RWPE2 (cell line): Measurements from ENCODE around the gene SPON2.

Experiments
- ATAC-seq: fragments of 200-7000 bp; cut with Tn5 transposase; 3 replicates; pipeline ENCODE4 v1.9.1; 2021; ENCODE audit warnings: low read depth
- DNase-seq: peaks from one replicate; pipeline ENCODE4 v3.0.0-alpha.2; 2020; ENCODE audit warnings: low spot score
- H3K27ac ChIP-seq: fragments of 450-650 bp; 2 replicates; pipeline ENCODE4 v1.5.1; 2017; ENCODE audit warnings: mild to moderate bottlenecking; ENCODE audit not compliant: poor library complexity, severe bottlenecking
- H3K27me3 ChIP-seq: fragments of 250-450 bp; sonication (Bioruptor Pico); 2 replicates; pipeline ENCODE4 v1.5.1; 2021; ENCODE audit warnings: mild to moderate bottlenecking, moderate library complexity; ENCODE audit not compliant: insufficient read depth, poor library complexity, severe bottlenecking
- H3K36me3 ChIP-seq: fragments of 250-450 bp; sonication (Bioruptor Pico); 2 replicates; pipeline ENCODE4 v1.5.1; 2020; ENCODE audit warnings: low read depth, mild to moderate bottlenecking, moderate library complexity
- H3K4me1 ChIP-seq: fragments of 250-450 bp; sonication (Bioruptor Pico); 2 replicates; pipeline ENCODE4 v1.5.1; 2021; ENCODE audit warnings: mild to moderate bottlenecking, moderate library complexity; ENCODE audit not compliant: insufficient read depth, poor library complexity, severe bottlenecking
- H3K4me3 ChIP-seq: fragments of 250-450 bp; sonication (Bioruptor Pico); 2 replicates; pipeline ENCODE4 v1.5.1; 2021; ENCODE audit warnings: mild to moderate bottlenecking, moderate library complexity; ENCODE audit not compliant: severe bottlenecking
- H3K9me3 ChIP-seq: fragments of 250-450 bp; sonication (Bioruptor Pico); 2 replicates; pipeline ENCODE4 v1.5.1; 2021; ENCODE audit warnings: mild to moderate bottlenecking, moderate library complexity; ENCODE audit not compliant: severe bottlenecking
- CTCF ChIP-seq: fragments of 450-650 bp; IDR thresholded peaks from one replicate; pipeline ENCODE4 v1.5.1; 2017; ENCODE audit warnings: mild to moderate bottlenecking, moderate library complexity; ENCODE audit not compliant: poor library complexity, severe bottlenecking

The SPON2 gene

GRCh38 chr4:1211891-1212545 is 39.6 kb upstream of the SPON2 start:
- Histone ChIP-seq H3K27me3 (no peaks in the 10 kb centered on the region), H3K27ac (no peak overlapping the region), H3K4me1 (no peaks in the 10 kb centered on the region), H3K4me3 (no peak overlapping the region), H3K36me3 (peaks cover 54% of the 10 kb centered on the region), H3K9me3 (no peaks in the 10 kb centered on the region)
- ATAC-seq (no peak), DNase-seq (peak; percentile 59)
- TF ChIP-seq CTCF = no peak

- no peaks in the 10 kb centered on the region for H3K27me3 ChIP-seq
- ATAC-seq = no peak
Measured at GRCh38 chr4:1211371-1211770, 39.0 kb upstream of the SPON2 start.

GRCh38 chr4:1210971-1211370 is 38.6 kb upstream of the SPON2 start:
- Histone ChIP-seq H3K27me3 (no peaks in the 10 kb centered on the region), H3K4me1 (no peaks in the 10 kb centered on the region), H3K27ac (no peak overlapping the region), H3K4me3 (no peak overlapping the region), H3K36me3 (peaks cover 44% of the 10 kb centered on the region), H3K9me3 (no peaks in the 10 kb centered on the region)
- DNase-seq (peak; percentile 58), ATAC-seq (no peak)
- TF ChIP-seq CTCF = no peak

More at GRCh38 chr4:1211371-1211770, 39.0 kb upstream of the SPON2 start:
- no peaks in the 10 kb centered on the region for H3K4me1 ChIP-seq
- no peak overlapping the region for H3K4me3 ChIP-seq
- peaks cover 48% of the 10 kb centered on the region for H3K36me3 ChIP-seq
- H3K27ac ChIP-seq = no peak overlapping the region
- no peaks in the 10 kb centered on the region for H3K9me3 ChIP-seq
- DNase-seq = peak; percentile 46
- no peak for TF ChIP-seq CTCF

- no peak overlapping the region for H3K27ac ChIP-seq
- ATAC-seq (no peak), DNase-seq (peak; percentile 51)
- no peaks in the 10 kb centered on the region for H3K27me3 ChIP-seq
- peaks cover 38% of the 10 kb centered on the region for H3K36me3 ChIP-seq
- no peak overlapping the region for H3K4me3 ChIP-seq
- no peak for TF ChIP-seq CTCF
- H3K9me3 ChIP-seq = no peaks in the 10 kb centered on the region
- H3K4me1 ChIP-seq = no peaks in the 10 kb centered on the region
Measured at GRCh38 chr4:1210241-1210841, 38.0 kb upstream of the SPON2 start.

- DNase-seq = no peak
- Histone ChIP-seq H3K27ac (no peak overlapping the region), H3K4me1 (no peaks in the 10 kb centered on the region), H3K4me3 (no peak overlapping the region), H3K9me3 (no peaks in the 10 kb centered on the region), H3K36me3 (peaks cover 33% of the 10 kb centered on the region), H3K27me3 (no peaks in the 10 kb centered on the region)
- no peak for TF ChIP-seq CTCF
- ATAC-seq = no peak
Measured at GRCh38 chr4:1209821-1210220, 37.4 kb upstream of the SPON2 start.
